HEK293 (cell line): ENCODE results near the gene BRWD1.

ENCODE experiments used
- ZNF830 ChIP-seq: fragments of 450-650 bp; IDR thresholded peaks from 2 replicates; pipeline ENCODE4 v1.5.0; 2018; ENCODE audit warnings: missing biosample characterization, missing genetic modification characterization, low read depth, mild to moderate bottlenecking, moderate library complexity
- TF ChIP-seq, protein P1 (sequence below): fragments of 450-650 bp; formaldehyde crosslinking; IDR thresholded peaks from 2 replicates; pipeline ENCODE4 v1.5.1; 2016; ENCODE audit warnings: missing biosample characterization, missing genetic modification characterization, borderline replicate concordance
- TF ChIP-seq, protein P2 (sequence below): fragments of 450-650 bp; formaldehyde crosslinking; IDR thresholded peaks from 2 replicates; pipeline ENCODE4 v1.5.1; 2016; ENCODE audit warnings: missing biosample characterization, missing genetic modification characterization

DNA sequence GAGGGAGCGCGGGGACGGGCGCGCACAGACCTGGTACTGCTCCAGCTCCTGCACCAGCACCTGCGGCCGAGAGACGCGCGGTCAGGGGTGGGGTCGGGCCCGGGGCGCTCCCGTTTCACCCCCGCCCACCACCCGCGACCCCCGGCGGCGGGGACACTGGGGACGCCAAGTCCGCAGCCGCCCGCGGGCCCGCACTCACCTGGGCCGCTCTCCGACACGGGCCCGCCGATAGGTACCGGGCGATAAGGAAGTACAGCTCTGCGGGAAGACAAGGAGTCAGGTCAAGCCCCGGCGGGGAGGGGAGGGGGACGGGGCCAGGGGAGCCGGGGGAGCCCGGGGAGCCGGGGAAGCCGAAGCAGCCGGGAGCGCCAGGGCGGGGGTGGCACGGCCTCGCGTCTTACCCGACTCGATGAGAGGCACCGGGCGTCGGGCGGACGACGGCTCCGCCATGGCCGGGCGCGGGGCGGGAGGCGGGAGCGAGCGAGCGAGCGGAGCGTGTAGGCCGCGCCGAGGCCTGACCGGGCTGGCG is 326 bp downstream of the BRWD1 start:
- TF ChIP-seq, protein P1, sequence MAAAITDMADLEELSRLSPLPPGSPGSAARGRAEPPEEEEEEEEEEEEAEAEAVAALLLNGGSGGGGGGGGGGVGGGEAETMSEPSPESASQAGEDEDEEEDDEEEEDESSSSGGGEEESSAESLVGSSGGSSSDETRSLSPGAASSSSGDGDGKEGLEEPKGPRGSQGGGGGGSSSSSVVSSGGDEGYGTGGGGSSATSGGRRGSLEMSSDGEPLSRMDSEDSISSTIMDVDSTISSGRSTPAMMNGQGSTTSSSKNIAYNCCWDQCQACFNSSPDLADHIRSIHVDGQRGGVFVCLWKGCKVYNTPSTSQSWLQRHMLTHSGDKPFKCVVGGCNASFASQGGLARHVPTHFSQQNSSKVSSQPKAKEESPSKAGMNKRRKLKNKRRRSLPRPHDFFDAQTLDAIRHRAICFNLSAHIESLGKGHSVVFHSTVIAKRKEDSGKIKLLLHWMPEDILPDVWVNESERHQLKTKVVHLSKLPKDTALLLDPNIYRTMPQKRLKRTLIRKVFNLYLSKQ (tag by site-specific recombination): no peak
- TF ChIP-seq, protein P2, sequence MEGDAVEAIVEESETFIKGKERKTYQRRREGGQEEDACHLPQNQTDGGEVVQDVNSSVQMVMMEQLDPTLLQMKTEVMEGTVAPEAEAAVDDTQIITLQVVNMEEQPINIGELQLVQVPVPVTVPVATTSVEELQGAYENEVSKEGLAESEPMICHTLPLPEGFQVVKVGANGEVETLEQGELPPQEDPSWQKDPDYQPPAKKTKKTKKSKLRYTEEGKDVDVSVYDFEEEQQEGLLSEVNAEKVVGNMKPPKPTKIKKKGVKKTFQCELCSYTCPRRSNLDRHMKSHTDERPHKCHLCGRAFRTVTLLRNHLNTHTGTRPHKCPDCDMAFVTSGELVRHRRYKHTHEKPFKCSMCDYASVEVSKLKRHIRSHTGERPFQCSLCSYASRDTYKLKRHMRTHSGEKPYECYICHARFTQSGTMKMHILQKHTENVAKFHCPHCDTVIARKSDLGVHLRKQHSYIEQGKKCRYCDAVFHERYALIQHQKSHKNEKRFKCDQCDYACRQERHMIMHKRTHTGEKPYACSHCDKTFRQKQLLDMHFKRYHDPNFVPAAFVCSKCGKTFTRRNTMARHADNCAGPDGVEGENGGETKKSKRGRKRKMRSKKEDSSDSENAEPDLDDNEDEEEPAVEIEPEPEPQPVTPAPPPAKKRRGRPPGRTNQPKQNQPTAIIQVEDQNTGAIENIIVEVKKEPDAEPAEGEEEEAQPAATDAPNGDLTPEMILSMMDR (tag by site-specific recombination): no peak
- TF ChIP-seq ZNF830: no peak
